K562 (cell line): Measurements from ENCODE around the gene CADPS2. TPM values are rescaled to one million over a fixed set of nuclear protein-coding genes. Genes with fewer than 3 reads are reported as not detected.

Experiments
- ATAC-seq: fragments of 200-7000 bp; cut with Tn5 transposase; 3 replicates; pipeline ENCODE4 v1.9.1; 2020; ENCODE audit warnings: moderate library complexity
- BruUV-seq: library from RNA; stranded (reverse); fragments of 400-500 nt; replicated peaks from 2 replicates; lab custom pipeline; 2021; lab: Mats Ljungman, UMichigan
- CTCF ChIA-PET: fragments of 300-600 bp; formaldehyde crosslinking; extraction: SDS; loops from one replicate; lab custom pipeline; 2021; ENCODE audit warnings: low intra/inter-chr PET ratio; lab: Yijun Ruan, JAX
- POLR2A ChIA-PET: fragments of 300-600, 350-650 bp; sonication (Branson Sonifier 250); formaldehyde crosslinking; extraction: SDS; loops from one replicate; lab custom pipeline; 2021; ENCODE audit warnings: antibody characterized with exemption, inconsistent platforms; lab: Yijun Ruan, JAX
- DNase-seq, 4 experiments: peaks; one replicate each; pipeline versions ENCODE4 v3.0.0 to v3.0.0-alpha.2; 2011 to 2018; ENCODE audit warnings: low spot score in 3 of 4, mixed read lengths in 3 of 4; ENCODE audit errors: extremely low read depth in 1 of 4
- FAIRE-seq: peaks from 2 replicates; lab custom pipeline; 2011; peaks lifted over from hg19 to GRCh38; lab: Jason Lieb, UNC
- H2AFZ ChIP-seq: 2 replicates; pipeline ENCODE4 v1.6.0; 2011; ENCODE audit warnings: low read depth, low read length, control low read depth, inconsistent platforms
- H3K27ac ChIP-seq: fragments of 200-600 bp; 3 replicates; pipeline ENCODE4 v1.8.0; 2011; ENCODE audit warnings: low read depth, mild to moderate bottlenecking, control low read depth, inconsistent platforms, low read length, moderate library complexity, mixed read lengths; ENCODE audit errors: extremely low read depth
- H3K27me3 ChIP-seq, 2 experiments: fragments of 300-600 bp in 1 of 2; 2 replicates in 1 of 2; 3 replicates in 1 of 2; pipeline versions ENCODE4 v1.6.0 to v1.8.0; 2011; ENCODE audit warnings: inconsistent platforms in 2 of 2, low read length in 2 of 2, mild to moderate bottlenecking in 1 of 2, mixed read lengths in 1 of 2, moderate library complexity in 1 of 2; ENCODE audit not compliant: control insufficient read depth in 2 of 2, insufficient read depth in 2 of 2
- H3K36me3 ChIP-seq: fragments of 300-600 bp; 3 replicates; pipeline ENCODE4 v1.8.0; 2011; ENCODE audit warnings: mild to moderate bottlenecking, low read length, inconsistent platforms; ENCODE audit not compliant: control insufficient read depth, insufficient read depth
- H3K4me1 ChIP-seq, 2 experiments: fragments of 200-600 bp in 1 of 2; replicated peaks in 1 of 2; 2 replicates in 1 of 2; 3 replicates in 1 of 2; pipeline versions ENCODE4 v1.5.1 to v1.8.0; 2011; ENCODE audit warnings: inconsistent platforms in 2 of 2, low read length in 2 of 2, mild to moderate bottlenecking in 1 of 2, mixed read lengths in 1 of 2, moderate library complexity in 1 of 2; ENCODE audit not compliant: control insufficient read depth in 2 of 2, insufficient read depth in 2 of 2
- H3K4me2 ChIP-seq: 2 replicates; pipeline ENCODE4 v1.6.1; 2011; ENCODE audit warnings: low read length, control low read depth, inconsistent platforms, mixed read lengths; ENCODE audit not compliant: insufficient read depth
- H3K4me3 ChIP-seq: fragments of 200-600 bp; sonication (generic), shearing (Covaris generic); 2 replicates; pipeline ENCODE4 v1.5.1; 2016; ENCODE audit warnings: control low read depth, inconsistent platforms
- H3K79me2 ChIP-seq: fragments of 200-600 bp; 3 replicates; pipeline ENCODE4 v1.8.0; 2011; ENCODE audit warnings: low read length, inconsistent platforms; ENCODE audit not compliant: control insufficient read depth, insufficient read depth
- H3K9ac ChIP-seq, 2 experiments: 2 replicates each; pipeline versions ENCODE4 v1.6.0 to v1.6.1; 2011; ENCODE audit warnings: low read depth in 2 of 2, low read length in 2 of 2, control low read depth in 1 of 2, inconsistent platforms in 1 of 2, mild to moderate bottlenecking in 1 of 2, mixed read lengths in 1 of 2; ENCODE audit not compliant: insufficient read depth in 1 of 2
- H3K9me1 ChIP-seq: one replicate; pipeline ENCODE4 v1.6.0; 2011; ENCODE audit warnings: inconsistent platforms, mild to moderate bottlenecking, low read length, moderate library complexity; ENCODE audit not compliant: control insufficient read depth, insufficient read depth
- H3K9me3 ChIP-seq: replicated peaks from 2 replicates; pipeline ENCODE4 v1.5.1; 2011; ENCODE audit warnings: low read depth, low read length, inconsistent platforms; ENCODE audit not compliant: control insufficient read depth, insufficient read depth
- H4K20me1 ChIP-seq: replicated peaks from 2 replicates; pipeline ENCODE4 v1.6.1; 2011; ENCODE audit warnings: low read length, inconsistent platforms, mixed read lengths; ENCODE audit not compliant: control insufficient read depth, insufficient read depth
- CTBP1 ChIP-seq: fragments of 450-650 bp; IDR thresholded peaks from 2 replicates; pipeline ENCODE4 v1.6.1; 2016; ENCODE audit warnings: borderline replicate concordance
- GTF3C2 ChIP-seq: IDR thresholded peaks from 3 replicates; pipeline ENCODE4 v1.6.1; 2011; ENCODE audit warnings: borderline replicate concordance, mild to moderate bottlenecking, moderate library complexity; ENCODE audit not compliant: insufficient read length; ENCODE audit errors: extremely low read depth
- JUND ChIP-seq, 2 experiments: IDR thresholded peaks; 2 replicates in 1 of 2; 3 replicates in 1 of 2; pipeline ENCODE4 v1.6.1; 2011; ENCODE audit warnings: borderline replicate concordance in 2 of 2, low read depth in 2 of 2, low read length in 2 of 2, improper control_type of control experiment in 1 of 2, missing biosample characterization in 1 of 2, missing genetic modification characterization in 1 of 2, missing genetic modification reagents in 1 of 2
- NCOR1 ChIP-seq: fragments of 450-650 bp; IDR thresholded peaks from 2 replicates; pipeline ENCODE4 v1.6.1; 2016; ENCODE audit warnings: mild to moderate bottlenecking, moderate library complexity
- NFIX ChIP-seq: fragments of 250-450 bp; sonication (Bioruptor Pico); IDR thresholded peaks from 2 replicates; pipeline ENCODE4 v1.4.0; 2020; ENCODE audit warnings: low read depth, mild to moderate bottlenecking, moderate library complexity
- SMAD1 ChIP-seq: fragments of 150-350 bp; IDR thresholded peaks from 2 replicates; pipeline ENCODE4 v1.6.1; 2014; ENCODE audit warnings: low read length, low read depth; ENCODE audit not compliant: partially characterized antibody
- SRSF7 ChIP-seq: fragments of 200-400 bp; formaldehyde crosslinking; optimal IDR thresholded peaks from 2 replicates; pipeline ENCODE3; 2017; ENCODE audit warnings: mild to moderate bottlenecking, low read depth, low read length
- THRB ChIP-seq: fragments of 450-650 bp; formaldehyde crosslinking; conservative IDR thresholded peaks from 2 replicates; pipeline ENCODE4 v1.4.0; 2022; ENCODE audit warnings: mild to moderate bottlenecking, missing genetic modification characterization
- XRCC5 ChIP-seq: fragments of 200-400 bp; formaldehyde crosslinking; IDR thresholded peaks from 2 replicates; pipeline ENCODE4 v1.6.1; 2017; ENCODE audit warnings: low read depth, mild to moderate bottlenecking, low read length
- ZNF143 ChIP-seq: sonication (generic); formaldehyde crosslinking; IDR thresholded peaks from 2 replicates; pipeline ENCODE4 v1.9.0; 2022; ENCODE audit warnings: mild to moderate bottlenecking, missing genetic modification reagents
- ZNF174 ChIP-seq: fragments of 250-450 bp; sonication (Bioruptor Pico); IDR thresholded peaks from 2 replicates; pipeline ENCODE4 v1.4.0; 2020; ENCODE audit warnings: mild to moderate bottlenecking
- ZNF445 ChIP-seq: fragments of 250-450 bp; sonication (Bioruptor Pico); IDR thresholded peaks from 2 replicates; pipeline ENCODE4 v1.4.0; 2020; ENCODE audit warnings: low read depth, mild to moderate bottlenecking, moderate library complexity
- WGBS: fragments of 100-300 bp; shearing (Covaris generic); methylation state at CpG from one replicate; pipeline ENCODE4 v1.1.6; 2016; ENCODE audit warnings: low coverage, mixed read lengths; ENCODE audit not compliant: insufficient coverage; ENCODE audit errors: missing lambda C conversion rate; 5-methylcytosine and 5-hydroxymethylcytosine counted together
- in situ Hi-C: fragments of 300-500 bp; cut with MboI; formaldehyde crosslinking; loops from 4 replicates; pipeline ENCODE4 v1.15.0; 2018; ENCODE audit warnings: inconsistent platforms, mixed read lengths
- intact Hi-C: fragments of 100-400 bp; cut with micrococcal nuclease; formaldehyde crosslinking; loops from 2 replicates; pipeline ENCODE4 v1.14.2; 2022
- polyA plus RNA-seq, 8 experiments: library from polyadenylated mRNA; depleted of rRNA in 4 of 8; stranded (reverse) in 5 of 8; unstranded in 3 of 8; fragments of >200 nt; fragmentation: Nextera tagmentation in 2 of 8; fragmentation: Illumina TruSeq in 1 of 8; extraction: Ambion mirVana in 2 of 8; extraction: Trizol in 1 of 8; gene quantifications; 2 replicates each; pipeline versions ENCODE4 v1.2.1 to v1.2.3, GENCODE V29; 2011 to 2014; ENCODE audit warnings: inconsistent platforms in 1 of 8, missing spikeins in 1 of 8
- total RNA-seq, 7 experiments: library from RNA; depleted of rRNA in 6 of 7; stranded (reverse); fragments of >200 nt in 6 of 7; fragmentation: Illumina TruSeq in 2 of 7; extraction: Trizol in 2 of 7; gene quantifications; 2 replicates each; pipeline versions ENCODE4 v1.2.1 to v1.2.3, GENCODE V29; 2011 to 2021; ENCODE audit warnings: low replicate concordance in 1 of 7

Gene CADPS2
- total and polyA plus RNA-seq, 9 of the 15 experiments (the other 6 are each of a cell fraction or from before 2014, with no cell fraction given) = 0.03 to 0.14 (median 0.04) TPM; not detected in 1

DNA sequence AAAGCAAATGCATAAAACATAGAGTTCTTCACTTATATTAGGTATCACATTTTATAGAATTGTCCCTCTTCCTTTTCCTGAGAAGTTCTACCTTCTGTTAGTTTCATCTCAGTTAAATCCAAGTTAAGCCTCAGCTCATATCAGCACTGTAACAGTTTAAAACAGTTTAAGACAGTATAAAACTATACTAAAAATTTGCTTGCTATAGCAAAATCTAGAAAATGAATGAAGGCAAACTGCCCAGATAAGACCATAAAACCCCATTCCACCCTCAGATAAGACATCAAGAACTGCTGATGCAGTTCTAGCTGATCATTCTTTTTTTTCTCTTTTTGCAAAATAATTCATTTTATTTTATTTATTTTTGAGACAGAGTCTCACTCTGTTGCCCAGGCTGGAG lies 364.5 kb downstream of the CADPS2 start:
- Histone ChIP-seq H3K4me2 (no peak overlapping the region), H3K4me1 (no peaks in the 10 kb centered on the region), H3K36me3 (no peaks in the 10 kb centered on the region), H3K9ac (no peak overlapping the region), H3K4me3 (no peak overlapping the region), H3K9me3 (no peaks in the 10 kb centered on the region; the same call in 1 of the 2 replicates), H3K9me1 (no peaks in the 10 kb centered on the region), H3K79me2 (no peaks in the 10 kb centered on the region), H2AFZ (no peak overlapping the region), H4K20me1 (no peaks in the 10 kb centered on the region), H3K27ac (no peak overlapping the region), H3K27me3 (no peaks in the 10 kb centered on the region)
- in situ Hi-C loops = no loop called here
- ChIA-PET CTCF (interaction anchor here (0.6 kb wide), 1 partner anchor 250 kb away, joined by 3 read pairs; no protein-coding TSS in a partner anchor), POLR2A (no interaction called here)
- FAIRE-seq = no peak
- ATAC-seq = no peak
- no TSS peak for BruUV-seq
- intact Hi-C loops = no loop called here
- DNase-seq = no peak
- TF ChIP-seq XRCC5 = no peak
- no peak for TF ChIP-seq ZNF174 (CRISPR knock-in tag)
- no peak for TF ChIP-seq JUND (IDR thresholded peaks at IDR 0.05; ENCODE audit: borderline replicate concordance, low read depth, low read length)
- TF ChIP-seq JUND (tag; IDR thresholded peaks at IDR 0.05; ENCODE audit: borderline replicate concordance, low read depth, low read length) = no peak
- TF ChIP-seq SMAD1 = no peak
- TF ChIP-seq ZNF143 (CRISPR knock-in tag) = no peak
- no peak for TF ChIP-seq CTBP1

- Histone ChIP-seq H3K4me1 (no peaks in the 10 kb centered on the region), H3K4me2 (no peak overlapping the region), H3K9ac (no peak overlapping the region), H3K27ac (no peak overlapping the region), H3K9me3 (no peaks in the 10 kb centered on the region; the same call in 1 of the 2 replicates), H3K36me3 (no peaks in the 10 kb centered on the region), H3K79me2 (no peaks in the 10 kb centered on the region), H3K9me1 (no peaks in the 10 kb centered on the region), H2AFZ (no peak overlapping the region), H3K27me3 (no peaks in the 10 kb centered on the region), H4K20me1 (no peaks in the 10 kb centered on the region), H3K4me3 (no peak overlapping the region)
- intact Hi-C loops = no loop called here
- no peak for FAIRE-seq
- ChIA-PET POLR2A (no interaction called here), CTCF (no interaction called here)
- 3% methylated on average over 5 of the region's 5 CpGs for WGBS
- no TSS peak for BruUV-seq
- in situ Hi-C loops = no loop called here
- no peak for ATAC-seq
- no peak for DNase-seq
- TF ChIP-seq GTF3C2 (no peak), SRSF7 (no peak), THRB (CRISPR knock-in tag) (no peak), NFIX (CRISPR knock-in tag) (no peak), ZNF445 (no peak), NCOR1 (no peak)
Observed at GRCh38 chr7:122520971-122521555, 365.2 kb downstream of the CADPS2 start.
